WERI-Rb-1 (cell line): Measurements from ENCODE around the gene EVI2B.

Experiments used
- DNase-seq: peaks from one replicate; pipeline ENCODE4 v3.0.0-alpha.2; 2020
- H3K27ac ChIP-seq: fragments of 250-450 bp; sonication (Bioruptor Pico); 2 replicates; pipeline ENCODE4 v1.5.1; 2020; ENCODE audit warnings: mild to moderate bottlenecking, moderate library complexity
- H3K27me3 ChIP-seq: fragments of 250-450 bp; sonication (Bioruptor Pico); 2 replicates; pipeline ENCODE4 v1.5.1; 2021; ENCODE audit warnings: mild to moderate bottlenecking, low read depth, moderate library complexity; ENCODE audit not compliant: insufficient read depth, severe bottlenecking
- H3K36me3 ChIP-seq: fragments of 250-450 bp; sonication (Bioruptor Pico); 2 replicates; pipeline ENCODE4 v1.5.1; 2020; ENCODE audit warnings: mild to moderate bottlenecking, moderate library complexity
- H3K4me3 ChIP-seq: 2 replicates; pipeline ENCODE4 v1.5.1; 2011; ENCODE audit warnings: low read depth, mild to moderate bottlenecking, control low read depth, low read length
- H3K9me3 ChIP-seq: fragments of 250-450 bp; sonication (Bioruptor Pico); 2 replicates; pipeline ENCODE4 v1.5.1; 2021; ENCODE audit warnings: mild to moderate bottlenecking, moderate library complexity; ENCODE audit not compliant: severe bottlenecking
- CTCF ChIP-seq: IDR thresholded peaks from 2 replicates; pipeline ENCODE4 v1.5.1; 2011; ENCODE audit warnings: low read depth, mild to moderate bottlenecking, control low read depth, inconsistent platforms, low read length

EVI2B gene

GRCh38 chr17:31308372-31309334 lies 5.2 kb downstream of the EVI2B start:
- Histone ChIP-seq H3K36me3 (no peaks in the 10 kb centered on the region; the same call in 1 of the 2 replicates), H3K9me3 (no peaks in the 10 kb centered on the region), H3K27ac (no peak overlapping the region), H3K4me3 (no peak overlapping the region), H3K27me3 (no peaks in the 10 kb centered on the region)
- no peak for DNase-seq
- no peak for TF ChIP-seq CTCF

GRCh38 chr17:31307640-31308039 lies 6.2 kb downstream of the EVI2B start:
- no peak for TF ChIP-seq CTCF
- no peak overlapping the region for H3K4me3 ChIP-seq
- DNase-seq = no peak
- no peak overlapping the region for H3K27ac ChIP-seq
- H3K9me3 ChIP-seq = no peaks in the 10 kb centered on the region
- no peaks in the 10 kb centered on the region for H3K27me3 ChIP-seq
- H3K36me3 ChIP-seq = no peaks in the 10 kb centered on the region; the same call in 1 of the 2 replicates

GRCh38 chr17:31299624-31300023 lies 14.2 kb downstream of the EVI2B start:
- H3K27me3 ChIP-seq = no peaks in the 10 kb centered on the region

GRCh38 chr17:31297090-31297489 lies 16.8 kb downstream of the EVI2B start, which contains the start of gene OMG:
TSS of gene OMG (minus strand) at chr17:31297239. CDS start at chr17:31296331, 908 bp downstream.
- no peak for TF ChIP-seq CTCF
- no peak for DNase-seq
- H3K27ac ChIP-seq = no peak within 1 kb of the TSS
- H3K36me3 ChIP-seq = peaks cover under 1% of the 10 kb centered on the region
- no peaks in the 10 kb centered on the region for H3K9me3 ChIP-seq
- H3K4me3 ChIP-seq = no peak within 1 kb of the TSS
- no peaks in the 10 kb centered on the region for H3K27me3 ChIP-seq

More at GRCh38 chr17:31299624-31300023, 14.2 kb downstream of the EVI2B start:
- no peak for TF ChIP-seq CTCF
- Histone ChIP-seq H3K27ac (no peak overlapping the region), H3K4me3 (no peak overlapping the region), H3K36me3 (no peaks in the 10 kb centered on the region; the same call in 1 of the 2 replicates), H3K9me3 (no peaks in the 10 kb centered on the region)
- DNase-seq = no peak

GRCh38 chr17:31296142-31296541 lies 17.7 kb downstream of the EVI2B start:
- no peak for DNase-seq
- Histone ChIP-seq H3K27ac (no peak overlapping the region), H3K36me3 (peaks cover 6% of the 10 kb centered on the region), H3K9me3 (no peaks in the 10 kb centered on the region), H3K27me3 (no peaks in the 10 kb centered on the region), H3K4me3 (no peak overlapping the region)
- TF ChIP-seq CTCF = no peak
